Measurements from ENCODE around the gene ALKBH8. TPM values are rescaled to one million over a fixed set of nuclear protein-coding genes. Genes with fewer than 3 reads are reported as not detected.

Gene ALKBH8
- total and polyA plus RNA-seq, 2 of the 13 experiments (the other 11 are each of a cell fraction or from before 2014, with no cell fraction given) = 2.4 to 9.1 TPM

DNA sequence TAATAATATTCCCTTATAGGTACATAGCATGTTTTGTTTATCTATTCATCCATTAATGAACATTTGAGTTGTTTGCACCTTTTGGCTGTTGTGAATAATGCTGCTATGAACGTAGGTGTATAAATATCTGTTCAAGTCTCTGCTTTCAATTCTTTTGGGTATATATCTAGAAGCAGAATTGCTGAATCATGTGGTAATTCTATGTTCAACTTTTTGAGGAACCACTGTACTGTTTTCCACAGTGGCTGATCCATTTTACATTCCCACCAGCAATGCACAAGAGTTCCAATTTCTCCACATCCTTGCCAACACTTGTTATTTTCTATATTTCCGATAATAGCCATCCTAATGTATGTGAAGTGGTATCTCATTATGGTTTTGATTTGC is 56.7 kb downstream of the ALKBH8 start:
- CTCF ChIA-PET (ENCODE audit: low intra/inter-chr PET ratio, low total read pairs) = no interaction called here
- BruUV-seq (replicated peaks) = no TSS peak
- Histone ChIP-seq H3K36me3 (replicated peaks in 1 of 2; ENCODE audit: control insufficient read depth in 1 of 2, insufficient read depth in 2 of 2, low read length in 2 of 2) (peaks cover 3 to 5% of the 10 kb centered on the region in 2 experiments; a peak in 4 of 5 replicates), H3K9ac (ENCODE audit: insufficient read depth, low read depth, low read length) (no peak overlapping the region), H3K27me3 (ENCODE audit: control insufficient read depth in 1 of 2, insufficient read depth in 2 of 2, low read length in 2 of 2) (no peaks in the 10 kb centered on the region), H2AFZ (ENCODE audit: low read length) (no peak overlapping the region), H3K4me3 (replicated peaks in 1 of 3; ENCODE audit: insufficient read depth in 1 of 3, low read depth in 2 of 3, low read length in 3 of 3) (no peak overlapping the region), H3K4me1 (ENCODE audit: insufficient read depth, low read length) (no peaks in the 10 kb centered on the region), H3K79me2 (ENCODE audit: insufficient read depth, low read length) (no peaks in the 10 kb centered on the region), H3K9me3 (ENCODE audit: low read length) (no peaks in the 10 kb centered on the region), H4K20me1 (ENCODE audit: insufficient read depth, low read length) (no peaks in the 10 kb centered on the region), H3K4me2 (ENCODE audit: low read depth, low read length) (no peak overlapping the region), H3K27ac (ENCODE audit: extremely low read length, insufficient read depth, low read length) (no peak overlapping the region)
- DNase-seq (ENCODE audit: low spot score) (no peak), ATAC-seq (no peak), FAIRE-seq (no peak)
- in situ Hi-C loops (cut with HindIII; ENCODE audit: extremely low pct_ligation_motif_present, low pct_unique_long_range_greater_than_20kb) = no loop called here
- TF ChIP-seq CBX2 (IDR thresholded peaks at IDR 0.05; ENCODE audit: low read depth, low read length) (no peak), CBX2 (CRISPR knock-in tag; IDR thresholded peaks at IDR 0.05; ENCODE audit: low read depth) (no peak), STAT5B (CRISPR knock-in tag; IDR thresholded peaks at IDR 0.05) (no peak), SNAI1 (CRISPR knock-in tag; IDR thresholded peaks at IDR 0.05; ENCODE audit: borderline replicate concordance) (no peak), KMT2A (CRISPR knock-in tag; IDR thresholded peaks at IDR 0.05) (no peak), ZNF652 (CRISPR knock-in tag; IDR thresholded peaks at IDR 0.05; ENCODE audit: borderline replicate concordance, low read depth) (no peak), ZNF660 (CRISPR knock-in tag; IDR thresholded peaks at IDR 0.05; ENCODE audit: borderline replicate concordance, low read depth) (no peak), ARHGAP35 (CRISPR knock-in tag; IDR thresholded peaks at IDR 0.05; ENCODE audit: borderline replicate concordance) (no peak)
- TF ChIP-seq, protein P1, sequence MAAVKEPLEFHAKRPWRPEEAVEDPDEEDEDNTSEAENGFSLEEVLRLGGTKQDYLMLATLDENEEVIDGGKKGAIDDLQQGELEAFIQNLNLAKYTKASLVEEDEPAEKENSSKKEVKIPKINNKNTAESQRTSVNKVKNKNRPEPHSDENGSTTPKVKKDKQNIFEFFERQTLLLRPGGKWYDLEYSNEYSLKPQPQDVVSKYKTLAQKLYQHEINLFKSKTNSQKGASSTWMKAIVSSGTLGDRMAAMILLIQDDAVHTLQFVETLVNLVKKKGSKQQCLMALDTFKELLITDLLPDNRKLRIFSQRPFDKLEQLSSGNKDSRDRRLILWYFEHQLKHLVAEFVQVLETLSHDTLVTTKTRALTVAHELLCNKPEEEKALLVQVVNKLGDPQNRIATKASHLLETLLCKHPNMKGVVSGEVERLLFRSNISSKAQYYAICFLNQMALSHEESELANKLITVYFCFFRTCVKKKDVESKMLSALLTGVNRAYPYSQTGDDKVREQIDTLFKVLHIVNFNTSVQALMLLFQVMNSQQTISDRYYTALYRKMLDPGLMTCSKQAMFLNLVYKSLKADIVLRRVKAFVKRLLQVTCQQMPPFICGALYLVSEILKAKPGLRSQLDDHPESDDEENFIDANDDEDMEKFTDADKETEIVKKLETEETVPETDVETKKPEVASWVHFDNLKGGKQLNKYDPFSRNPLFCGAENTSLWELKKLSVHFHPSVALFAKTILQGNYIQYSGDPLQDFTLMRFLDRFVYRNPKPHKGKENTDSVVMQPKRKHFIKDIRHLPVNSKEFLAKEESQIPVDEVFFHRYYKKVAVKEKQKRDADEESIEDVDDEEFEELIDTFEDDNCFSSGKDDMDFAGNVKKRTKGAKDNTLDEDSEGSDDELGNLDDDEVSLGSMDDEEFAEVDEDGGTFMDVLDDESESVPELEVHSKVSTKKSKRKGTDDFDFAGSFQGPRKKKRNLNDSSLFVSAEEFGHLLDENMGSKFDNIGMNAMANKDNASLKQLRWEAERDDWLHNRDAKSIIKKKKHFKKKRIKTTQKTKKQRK (IDR thresholded peaks at IDR 0.05; ENCODE audit: low read length) = no peak
- intact Hi-C loops (cut with micrococcal nuclease; ENCODE audit: unreplicated experiment) = no loop called here
- POLR2A ChIA-PET = no interaction called here
- WGBS (ENCODE audit: low lambda C conversion rate) = 98% methylated on average over 2 of the region's 2 CpGs
